Measurements from ENCODE around the gene LRMDA. TPM values are rescaled to one million over a fixed set of nuclear protein-coding genes. Genes with fewer than 3 reads are reported as not detected.

Gene LRMDA
- total RNA-seq, 1 donor from 2014 or later: 7.3 TPM

GRCh38 chr10:75803121-75803520, 371.7 kb downstream of the LRMDA start:
- Histone ChIP-seq H3K9me3 (ENCODE audit: control insufficient read depth in 3 of 3, low read length in 3 of 3) (no peaks in the 10 kb centered on the region), H3K4me3 (ENCODE audit: low read length in 3 of 3) (no peak overlapping the region), H3K4me1 (ENCODE audit: control insufficient read depth in 3 of 3, insufficient read depth in 3 of 3, low read length in 3 of 3) (peaks cover 0 to 7% (median 5%) of the 10 kb centered on the region in 3 donors)

GRCh38 chr10:75803816-75804552, 372.6 kb downstream of the LRMDA start:
- H3K27ac ChIP-seq (ENCODE audit: low read depth, low read length): no peak overlapping the region
- peaks cover 0 to 7% (median 5%) of the 10 kb centered on the region in 3 donors for H3K4me1 ChIP-seq (ENCODE audit: control insufficient read depth in 3 of 3, insufficient read depth in 3 of 3, low read length in 3 of 3)
- no peaks in the 10 kb centered on the region for H3K36me3 ChIP-seq (ENCODE audit: control insufficient read depth in 3 of 3, insufficient read depth in 3 of 3, low read length in 3 of 3)
- peaks cover 0 to 10% (median 3%) of the 10 kb centered on the region in 3 donors for H3K27me3 ChIP-seq (ENCODE audit: control insufficient read depth in 3 of 3, insufficient read depth in 3 of 3, low read length in 3 of 3)
- no peak overlapping the region for H3K4me3 ChIP-seq (ENCODE audit: low read length in 3 of 3)
- H3K9me3 ChIP-seq (ENCODE audit: control insufficient read depth in 3 of 3, low read length in 3 of 3): no peaks in the 10 kb centered on the region
- no peak overlapping the region for H3K9ac ChIP-seq (ENCODE audit: low read depth in 1 of 3, low read length in 3 of 3)

More at GRCh38 chr10:75803121-75803520, 371.7 kb downstream of the LRMDA start:
- no peak overlapping the region for H3K9ac ChIP-seq (ENCODE audit: low read depth in 1 of 3, low read length in 3 of 3)
- H3K36me3 ChIP-seq (ENCODE audit: control insufficient read depth in 3 of 3, insufficient read depth in 3 of 3, low read length in 3 of 3): no peaks in the 10 kb centered on the region
- H3K27me3 ChIP-seq (ENCODE audit: control insufficient read depth in 3 of 3, insufficient read depth in 3 of 3, low read length in 3 of 3): peaks cover 0 to 10% (median 3%) of the 10 kb centered on the region in 3 donors
- no peak overlapping the region for H3K27ac ChIP-seq (ENCODE audit: low read depth, low read length)

GRCh38 chr10:75806186-75806585, 374.8 kb downstream of the LRMDA start:
- H3K4me3 ChIP-seq (ENCODE audit: low read length in 3 of 3): no peak overlapping the region
- H3K36me3 ChIP-seq (ENCODE audit: control insufficient read depth in 3 of 3, insufficient read depth in 3 of 3, low read length in 3 of 3): no peaks in the 10 kb centered on the region
- peaks cover 0 to 7% (median 5%) of the 10 kb centered on the region in 3 donors for H3K4me1 ChIP-seq (ENCODE audit: control insufficient read depth in 3 of 3, insufficient read depth in 3 of 3, low read length in 3 of 3)
- H3K27me3 ChIP-seq (ENCODE audit: control insufficient read depth in 3 of 3, insufficient read depth in 3 of 3, low read length in 3 of 3): peaks cover 0 to 10% (median 3%) of the 10 kb centered on the region in 3 donors
- no peaks in the 10 kb centered on the region for H3K9me3 ChIP-seq (ENCODE audit: control insufficient read depth in 3 of 3, low read length in 3 of 3)
- H3K27ac ChIP-seq (ENCODE audit: low read depth, low read length): no peak overlapping the region
- no peak overlapping the region for H3K9ac ChIP-seq (ENCODE audit: low read depth in 1 of 3, low read length in 3 of 3)

GRCh38 chr10:75807456-75807855, 376.0 kb downstream of the LRMDA start:
- no peak overlapping the region for H3K4me3 ChIP-seq (ENCODE audit: low read length in 3 of 3)
- no peak overlapping the region for H3K27ac ChIP-seq (ENCODE audit: low read depth, low read length)
- H3K27me3 ChIP-seq (ENCODE audit: control insufficient read depth in 3 of 3, insufficient read depth in 3 of 3, low read length in 3 of 3): peaks cover 0 to 10% (median 3%) of the 10 kb centered on the region in 3 donors
- H3K9ac ChIP-seq (ENCODE audit: low read depth in 1 of 3, low read length in 3 of 3): no peak overlapping the region
- H3K36me3 ChIP-seq (ENCODE audit: control insufficient read depth in 3 of 3, insufficient read depth in 3 of 3, low read length in 3 of 3): no peaks in the 10 kb centered on the region
- H3K4me1 ChIP-seq (ENCODE audit: control insufficient read depth in 3 of 3, insufficient read depth in 3 of 3, low read length in 3 of 3): peaks cover 0 to 7% (median 5%) of the 10 kb centered on the region in 3 donors
- no peaks in the 10 kb centered on the region for H3K9me3 ChIP-seq (ENCODE audit: control insufficient read depth in 3 of 3, low read length in 3 of 3)

- no peaks in the 10 kb centered on the region for H3K36me3 ChIP-seq (ENCODE audit: control insufficient read depth in 3 of 3, insufficient read depth in 3 of 3, low read length in 3 of 3)
- no peak overlapping the region for H3K27ac ChIP-seq (ENCODE audit: low read depth, low read length)
- H3K9ac ChIP-seq (ENCODE audit: low read depth in 1 of 3, low read length in 3 of 3): no peak overlapping the region
- H3K27me3 ChIP-seq (ENCODE audit: control insufficient read depth in 3 of 3, insufficient read depth in 3 of 3, low read length in 3 of 3): peaks cover 0 to 3% (median 0%) of the 10 kb centered on the region in 3 donors
- no peak overlapping the region for H3K4me3 ChIP-seq (ENCODE audit: low read length in 3 of 3)
- H3K4me1 ChIP-seq (ENCODE audit: control insufficient read depth in 3 of 3, insufficient read depth in 3 of 3, low read length in 3 of 3): peaks cover 0 to 3% (median under 1%) of the 10 kb centered on the region in 3 donors
- H3K9me3 ChIP-seq (ENCODE audit: control insufficient read depth in 3 of 3, low read length in 3 of 3): no peaks in the 10 kb centered on the region
Measured at GRCh38 chr10:75809003-75809402, 377.6 kb downstream of the LRMDA start.

GRCh38 chr10:75814014-75814413, 382.6 kb downstream of the LRMDA start:
- H3K9ac ChIP-seq (ENCODE audit: low read depth in 1 of 3, low read length in 3 of 3): no peak overlapping the region
- H3K4me1 ChIP-seq (ENCODE audit: control insufficient read depth in 3 of 3, insufficient read depth in 3 of 3, low read length in 3 of 3): peaks cover 0 to 2% (median 0%) of the 10 kb centered on the region in 3 donors
- no peak overlapping the region for H3K4me3 ChIP-seq (ENCODE audit: low read length in 3 of 3)
- no peaks in the 10 kb centered on the region for H3K36me3 ChIP-seq (ENCODE audit: control insufficient read depth in 3 of 3, insufficient read depth in 3 of 3, low read length in 3 of 3)
- H3K9me3 ChIP-seq (ENCODE audit: control insufficient read depth in 3 of 3, low read length in 3 of 3): no peaks in the 10 kb centered on the region
- H3K27ac ChIP-seq (ENCODE audit: low read depth, low read length): no peak overlapping the region
- no peaks in the 10 kb centered on the region for H3K27me3 ChIP-seq (ENCODE audit: control insufficient read depth in 3 of 3, insufficient read depth in 3 of 3, low read length in 3 of 3)

DNA sequence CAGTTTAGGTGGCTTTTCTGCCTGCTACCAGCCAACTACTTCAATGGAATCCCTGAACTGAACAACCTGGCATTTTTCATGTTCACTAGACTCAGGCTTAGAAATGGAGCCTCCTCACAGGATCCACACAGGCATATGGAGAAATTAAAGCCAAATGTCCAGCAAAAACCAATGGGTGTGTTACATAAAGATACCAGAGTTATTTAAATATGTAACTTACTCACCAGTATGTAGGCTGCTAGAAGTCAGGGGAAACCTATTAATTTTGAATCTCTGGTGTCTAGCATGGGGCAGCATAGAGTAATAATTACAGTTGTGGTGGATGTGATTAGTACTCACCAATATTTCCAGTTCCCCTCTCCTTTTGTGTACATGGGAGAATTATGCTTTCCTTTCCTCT, 383.6 kb downstream of the LRMDA start:
- Histone ChIP-seq H3K4me1 (ENCODE audit: control insufficient read depth in 3 of 3, insufficient read depth in 3 of 3, low read length in 3 of 3) (peaks cover 0 to 2% (median 0%) of the 10 kb centered on the region in 3 donors), H3K4me3 (ENCODE audit: low read length in 3 of 3) (no peak overlapping the region), H3K36me3 (ENCODE audit: control insufficient read depth in 3 of 3, insufficient read depth in 3 of 3, low read length in 3 of 3) (no peaks in the 10 kb centered on the region), H3K27me3 (ENCODE audit: control insufficient read depth in 3 of 3, insufficient read depth in 3 of 3, low read length in 3 of 3) (no peaks in the 10 kb centered on the region), H3K27ac (ENCODE audit: low read depth, low read length) (no peak overlapping the region), H3K9me3 (ENCODE audit: control insufficient read depth in 3 of 3, low read length in 3 of 3) (no peaks in the 10 kb centered on the region), H3K9ac (ENCODE audit: low read depth in 1 of 3, low read length in 3 of 3) (no peak overlapping the region)

GRCh38 chr10:75817198-75817597, 385.8 kb downstream of the LRMDA start:
- Histone ChIP-seq H3K9ac (ENCODE audit: low read depth in 1 of 3, low read length in 3 of 3) (no peak overlapping the region), H3K9me3 (ENCODE audit: control insufficient read depth in 3 of 3, low read length in 3 of 3) (no peaks in the 10 kb centered on the region), H3K4me1 (ENCODE audit: control insufficient read depth in 3 of 3, insufficient read depth in 3 of 3, low read length in 3 of 3) (peaks cover 0 to 2% (median 0%) of the 10 kb centered on the region in 3 donors), H3K27ac (ENCODE audit: low read depth, low read length) (no peak overlapping the region), H3K27me3 (ENCODE audit: control insufficient read depth in 3 of 3, insufficient read depth in 3 of 3, low read length in 3 of 3) (no peaks in the 10 kb centered on the region), H3K4me3 (ENCODE audit: low read length in 3 of 3) (no peak overlapping the region), H3K36me3 (ENCODE audit: control insufficient read depth in 3 of 3, insufficient read depth in 3 of 3, low read length in 3 of 3) (no peaks in the 10 kb centered on the region)

GRCh38 chr10:75818552-75818951, 387.1 kb downstream of the LRMDA start:
- Histone ChIP-seq H3K27me3 (ENCODE audit: control insufficient read depth in 3 of 3, insufficient read depth in 3 of 3, low read length in 3 of 3) (no peaks in the 10 kb centered on the region), H3K9ac (ENCODE audit: low read depth in 1 of 3, low read length in 3 of 3) (no peak overlapping the region), H3K9me3 (ENCODE audit: control insufficient read depth in 3 of 3, low read length in 3 of 3) (no peaks in the 10 kb centered on the region), H3K36me3 (ENCODE audit: control insufficient read depth in 3 of 3, insufficient read depth in 3 of 3, low read length in 3 of 3) (no peaks in the 10 kb centered on the region), H3K27ac (ENCODE audit: low read depth, low read length) (no peak overlapping the region), H3K4me3 (ENCODE audit: low read length in 3 of 3) (no peak overlapping the region), H3K4me1 (ENCODE audit: control insufficient read depth in 3 of 3, insufficient read depth in 3 of 3, low read length in 3 of 3) (peaks cover 0 to 2% (median 0%) of the 10 kb centered on the region in 3 donors)

GRCh38 chr10:75825235-75825634, 393.8 kb downstream of the LRMDA start:
- H3K4me1 ChIP-seq (ENCODE audit: control insufficient read depth in 3 of 3, insufficient read depth in 3 of 3, low read length in 3 of 3): peaks cover 0 to 2% (median 0%) of the 10 kb centered on the region in 3 donors
- H3K36me3 ChIP-seq (ENCODE audit: control insufficient read depth in 3 of 3, insufficient read depth in 3 of 3, low read length in 3 of 3): no peaks in the 10 kb centered on the region
- no peak overlapping the region for H3K9ac ChIP-seq (ENCODE audit: low read depth in 1 of 3, low read length in 3 of 3)
- H3K27me3 ChIP-seq (ENCODE audit: control insufficient read depth in 3 of 3, insufficient read depth in 3 of 3, low read length in 3 of 3): no peaks in the 10 kb centered on the region
- H3K9me3 ChIP-seq (ENCODE audit: control insufficient read depth in 3 of 3, low read length in 3 of 3): no peaks in the 10 kb centered on the region
- no peak overlapping the region for H3K27ac ChIP-seq (ENCODE audit: low read depth, low read length)
- no peak overlapping the region for H3K4me3 ChIP-seq (ENCODE audit: low read length in 3 of 3)
